RWPE2 (cell line): ENCODE results near the gene GP1BA.

Source experiments
- ATAC-seq: fragments of 200-7000 bp; cut with Tn5 transposase; 3 replicates; pipeline ENCODE4 v1.9.1; 2021; ENCODE audit warnings: low read depth
- DNase-seq: peaks from one replicate; pipeline ENCODE4 v3.0.0-alpha.2; 2020; ENCODE audit warnings: low spot score
- H3K27ac ChIP-seq: fragments of 450-650 bp; 2 replicates; pipeline ENCODE4 v1.5.1; 2017; ENCODE audit warnings: mild to moderate bottlenecking; ENCODE audit not compliant: poor library complexity, severe bottlenecking
- H3K27me3 ChIP-seq: fragments of 250-450 bp; sonication (Bioruptor Pico); 2 replicates; pipeline ENCODE4 v1.5.1; 2021; ENCODE audit warnings: mild to moderate bottlenecking, moderate library complexity; ENCODE audit not compliant: insufficient read depth, poor library complexity, severe bottlenecking
- H3K36me3 ChIP-seq: fragments of 250-450 bp; sonication (Bioruptor Pico); 2 replicates; pipeline ENCODE4 v1.5.1; 2020; ENCODE audit warnings: low read depth, mild to moderate bottlenecking, moderate library complexity
- H3K4me1 ChIP-seq: fragments of 250-450 bp; sonication (Bioruptor Pico); 2 replicates; pipeline ENCODE4 v1.5.1; 2021; ENCODE audit warnings: mild to moderate bottlenecking, moderate library complexity; ENCODE audit not compliant: insufficient read depth, poor library complexity, severe bottlenecking
- H3K4me3 ChIP-seq: fragments of 250-450 bp; sonication (Bioruptor Pico); 2 replicates; pipeline ENCODE4 v1.5.1; 2021; ENCODE audit warnings: mild to moderate bottlenecking, moderate library complexity; ENCODE audit not compliant: severe bottlenecking
- H3K9me3 ChIP-seq: fragments of 250-450 bp; sonication (Bioruptor Pico); 2 replicates; pipeline ENCODE4 v1.5.1; 2021; ENCODE audit warnings: mild to moderate bottlenecking, moderate library complexity; ENCODE audit not compliant: severe bottlenecking
- TF ChIP-seq, protein P1 (sequence below): fragments of 450-650 bp; IDR thresholded peaks from one replicate; pipeline ENCODE4 v1.5.1; 2017; ENCODE audit warnings: mild to moderate bottlenecking, moderate library complexity; ENCODE audit not compliant: poor library complexity, severe bottlenecking

The GP1BA gene

GRCh38 chr17:4951486-4951885 is 19.4 kb downstream of the GP1BA start:
- TF ChIP-seq, protein P1, sequence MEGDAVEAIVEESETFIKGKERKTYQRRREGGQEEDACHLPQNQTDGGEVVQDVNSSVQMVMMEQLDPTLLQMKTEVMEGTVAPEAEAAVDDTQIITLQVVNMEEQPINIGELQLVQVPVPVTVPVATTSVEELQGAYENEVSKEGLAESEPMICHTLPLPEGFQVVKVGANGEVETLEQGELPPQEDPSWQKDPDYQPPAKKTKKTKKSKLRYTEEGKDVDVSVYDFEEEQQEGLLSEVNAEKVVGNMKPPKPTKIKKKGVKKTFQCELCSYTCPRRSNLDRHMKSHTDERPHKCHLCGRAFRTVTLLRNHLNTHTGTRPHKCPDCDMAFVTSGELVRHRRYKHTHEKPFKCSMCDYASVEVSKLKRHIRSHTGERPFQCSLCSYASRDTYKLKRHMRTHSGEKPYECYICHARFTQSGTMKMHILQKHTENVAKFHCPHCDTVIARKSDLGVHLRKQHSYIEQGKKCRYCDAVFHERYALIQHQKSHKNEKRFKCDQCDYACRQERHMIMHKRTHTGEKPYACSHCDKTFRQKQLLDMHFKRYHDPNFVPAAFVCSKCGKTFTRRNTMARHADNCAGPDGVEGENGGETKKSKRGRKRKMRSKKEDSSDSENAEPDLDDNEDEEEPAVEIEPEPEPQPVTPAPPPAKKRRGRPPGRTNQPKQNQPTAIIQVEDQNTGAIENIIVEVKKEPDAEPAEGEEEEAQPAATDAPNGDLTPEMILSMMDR: no peak
- Histone ChIP-seq H3K9me3 (no peaks in the 10 kb centered on the region), H3K4me1 (peaks cover 8% of the 10 kb centered on the region), H3K4me3 (no peak overlapping the region), H3K27ac (peak overlapping the region; percentile 99), H3K36me3 (peaks cover 15% of the 10 kb centered on the region), H3K27me3 (no peaks in the 10 kb centered on the region)
- DNase-seq (no peak), ATAC-seq (no peak)

DNA sequence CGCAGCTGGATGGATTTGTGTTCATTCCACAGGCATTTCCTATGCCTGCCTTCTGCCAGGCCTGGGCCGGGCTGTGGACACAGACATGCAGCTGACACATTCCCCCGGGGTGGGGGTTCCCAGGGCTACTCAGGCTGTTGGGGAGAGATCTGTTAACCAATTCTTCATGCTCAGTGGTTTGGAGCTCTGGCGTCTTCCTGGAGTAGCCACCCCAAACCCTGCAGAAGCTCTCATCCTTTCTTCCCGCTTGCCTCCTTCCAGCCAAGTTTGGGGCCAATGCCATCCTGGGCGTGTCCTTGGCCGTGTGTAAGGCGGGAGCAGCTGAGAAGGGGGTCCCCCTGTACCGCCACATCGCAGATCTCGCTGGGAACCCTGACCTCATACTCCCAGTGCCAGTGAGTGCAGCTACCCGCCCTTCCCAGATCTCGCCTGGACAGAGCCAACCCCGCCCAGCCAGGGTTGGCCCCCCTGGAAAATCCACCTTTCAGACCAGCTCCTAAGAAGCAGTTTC is 21.4 kb downstream of the GP1BA start:
- peaks cover 8% of the 10 kb centered on the region for H3K4me1 ChIP-seq
- DNase-seq (no peak), ATAC-seq (no peak)
- H3K4me3 ChIP-seq: no peak overlapping the region
- TF ChIP-seq, protein P1: no peak
- no peak overlapping the region for H3K27ac ChIP-seq
- no peaks in the 10 kb centered on the region for H3K27me3 ChIP-seq
- no peaks in the 10 kb centered on the region for H3K9me3 ChIP-seq
- H3K36me3 ChIP-seq: no peaks in the 10 kb centered on the region

DNA sequence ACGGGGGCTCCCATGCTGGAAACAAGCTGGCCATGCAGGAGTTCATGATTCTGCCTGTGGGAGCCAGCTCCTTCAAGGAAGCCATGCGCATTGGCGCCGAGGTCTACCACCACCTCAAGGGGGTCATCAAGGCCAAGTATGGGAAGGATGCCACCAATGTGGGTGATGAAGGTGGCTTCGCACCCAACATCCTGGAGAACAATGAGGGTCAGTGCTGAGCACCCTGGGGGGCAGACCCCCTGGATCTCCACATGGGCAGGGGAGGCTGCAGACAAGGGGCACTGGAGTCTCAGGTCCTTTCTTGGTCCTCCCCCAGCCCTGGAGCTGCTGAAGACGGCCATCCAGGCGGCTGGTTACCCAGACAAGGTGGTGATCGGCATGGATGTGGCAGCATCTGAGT is 23.0 kb downstream of the GP1BA start:
- H3K4me1 ChIP-seq: peaks cover 8% of the 10 kb centered on the region
- DNase-seq (no peak), ATAC-seq (no peak)
- H3K4me3 ChIP-seq: no peak overlapping the region
- H3K36me3 ChIP-seq: peaks cover 9% of the 10 kb centered on the region; the same call in 1 of the 2 replicates
- TF ChIP-seq, protein P1: no peak
- no peak overlapping the region for H3K27ac ChIP-seq
- no peaks in the 10 kb centered on the region for H3K27me3 ChIP-seq
- H3K9me3 ChIP-seq: no peaks in the 10 kb centered on the region

DNA sequence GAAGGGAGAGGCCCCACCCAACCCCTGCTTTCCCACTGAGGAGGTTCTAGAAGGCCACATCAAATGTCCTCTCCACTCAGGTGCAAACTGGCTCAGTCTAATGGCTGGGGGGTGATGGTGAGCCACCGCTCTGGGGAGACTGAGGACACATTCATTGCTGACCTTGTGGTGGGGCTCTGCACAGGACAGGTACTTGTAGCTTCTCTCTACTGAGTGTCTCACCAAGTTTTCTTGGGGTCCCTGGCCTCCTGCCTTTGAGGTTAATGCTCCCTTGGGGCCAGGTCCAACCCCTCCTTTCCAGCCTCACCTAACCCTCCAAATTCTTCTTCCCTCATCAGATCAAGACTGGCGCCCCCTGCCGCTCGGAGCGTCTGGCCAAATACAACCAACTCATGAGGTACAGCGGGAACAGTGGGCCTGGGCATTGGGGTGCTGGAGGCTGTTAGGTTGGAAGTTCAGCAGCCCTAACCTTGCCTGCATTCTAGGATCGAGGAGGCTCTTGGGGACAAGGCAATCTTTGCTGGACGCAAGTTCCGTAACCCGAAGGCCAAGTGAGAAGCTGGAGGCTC is 24.5 kb downstream of the GP1BA start:
- H3K4me1 ChIP-seq: peaks cover 8% of the 10 kb centered on the region
- H3K4me3 ChIP-seq: no peak overlapping the region
- DNase-seq (no peak), ATAC-seq (no peak)
- TF ChIP-seq, protein P1: no peak
- no peaks in the 10 kb centered on the region for H3K27me3 ChIP-seq
- no peaks in the 10 kb centered on the region for H3K9me3 ChIP-seq
- H3K27ac ChIP-seq: no peak overlapping the region
- peaks cover 15% of the 10 kb centered on the region; the same call in 1 of the 2 replicates for H3K36me3 ChIP-seq

GRCh38 chr17:4958102-4958501 is 26.0 kb downstream of the GP1BA start:
- TF ChIP-seq, protein P1: no peak
- Histone ChIP-seq H3K9me3 (no peaks in the 10 kb centered on the region), H3K4me3 (no peak overlapping the region), H3K36me3 (peaks cover 15% of the 10 kb centered on the region; the same call in 1 of the 2 replicates), H3K27ac (no peak overlapping the region), H3K4me1 (peaks cover 8% of the 10 kb centered on the region), H3K27me3 (no peaks in the 10 kb centered on the region)
- ATAC-seq: no peak
- no peak for DNase-seq
